Gastroesophageal sphincter (tissue), 3 donors: ENCODE results near the gene SLC35E1.

Source experiments
- CTCF ChIP-seq, 4 experiments: fragments of 200-600 bp in 2 of 4; fragments of 450-650 bp in 2 of 4; sonication (generic) in 1 of 4; IDR thresholded peaks; one replicate each; pipeline ENCODE4 v1.5.1; 2017 to 2019; ENCODE audit warnings: antibody characterized with exemption in 4 of 4, mild to moderate bottlenecking in 2 of 4, moderate library complexity in 2 of 4
- POLR2A ChIP-seq, 2 donors: fragments of 450-650 bp; IDR thresholded peaks; one replicate each; pipeline ENCODE4 v1.6.1; 2017; ENCODE audit warnings: antibody characterized with exemption in 2 of 2, mild to moderate bottlenecking in 2 of 2, moderate library complexity in 1 of 2

DNA sequence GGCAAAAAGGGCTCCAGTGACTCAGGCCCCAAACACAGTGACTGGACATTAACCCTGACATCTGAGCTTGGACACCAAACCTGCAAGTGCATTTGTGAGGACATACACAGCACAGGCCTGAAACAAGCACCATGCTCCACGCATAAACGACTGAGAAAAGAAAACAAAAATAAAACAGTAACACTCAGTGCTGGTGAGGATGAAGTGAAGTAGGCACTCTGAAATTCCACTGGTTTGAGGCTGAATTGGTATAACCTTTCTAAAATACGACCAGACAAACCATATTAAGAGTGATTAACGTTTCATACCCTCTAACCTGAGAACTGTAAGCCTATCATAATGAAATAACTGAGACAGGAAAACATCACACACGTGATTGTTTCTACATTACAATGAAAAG lies 5.5 kb downstream of the SLC35E1 start:
- TF ChIP-seq CTCF (IDR thresholded peaks at IDR 0.05) = no peak
- no peak for TF ChIP-seq POLR2A (IDR thresholded peaks at IDR 0.05)
